Right lobe of liver (tissue), 4 donors: ENCODE measurements around the gene SPOP.

Source experiments
- POLR2A ChIP-seq: fragments of 450-650 bp; IDR thresholded peaks from one replicate; pipeline ENCODE4 v1.6.1; 2017; ENCODE audit warnings: antibody characterized with exemption, mild to moderate bottlenecking
- TF ChIP-seq, protein P1 (sequence below), 4 donors: fragments of 200-600 bp in 3 of 4; fragments of 450-650 bp in 1 of 4; IDR thresholded peaks; one replicate each; pipeline versions ENCODE4 v1.5.1 to v1.8.0; 2016 to 2022; ENCODE audit warnings: antibody characterized with exemption in 4 of 4, mild to moderate bottlenecking in 2 of 4
- donor health status: DM: no; HTN: no; CAD: no.
- donor health status: DM: no; HTN: no; CAD: no.
- donor health status: DM: no; HTN: yes; CAD: no.

DNA sequence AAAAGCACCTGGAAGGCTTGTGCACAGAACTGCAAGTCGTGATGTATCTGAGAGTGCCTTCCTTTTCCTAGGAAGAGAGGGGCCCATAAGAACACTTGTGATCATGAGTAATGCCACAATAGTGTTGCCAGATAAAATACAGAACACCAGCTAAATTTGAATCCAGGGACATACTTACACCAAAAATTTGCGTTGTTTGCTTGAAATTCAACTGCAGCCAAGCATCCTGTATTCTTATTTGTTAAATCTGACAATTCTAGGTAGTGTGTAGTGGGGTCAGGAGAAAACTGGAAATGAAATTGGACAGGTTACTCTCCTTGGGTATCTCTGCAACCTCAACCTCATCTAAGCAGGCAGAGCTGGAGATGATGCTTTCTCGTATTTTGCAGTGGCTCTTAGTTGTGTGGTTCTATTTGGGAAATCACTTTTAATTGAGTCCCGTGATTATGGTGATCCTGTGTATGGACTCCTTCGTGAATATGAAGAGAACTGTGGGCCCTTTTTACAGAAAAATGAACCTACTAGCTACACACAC, 17.9 kb upstream of the SPOP start:
- TF ChIP-seq, protein P1, sequence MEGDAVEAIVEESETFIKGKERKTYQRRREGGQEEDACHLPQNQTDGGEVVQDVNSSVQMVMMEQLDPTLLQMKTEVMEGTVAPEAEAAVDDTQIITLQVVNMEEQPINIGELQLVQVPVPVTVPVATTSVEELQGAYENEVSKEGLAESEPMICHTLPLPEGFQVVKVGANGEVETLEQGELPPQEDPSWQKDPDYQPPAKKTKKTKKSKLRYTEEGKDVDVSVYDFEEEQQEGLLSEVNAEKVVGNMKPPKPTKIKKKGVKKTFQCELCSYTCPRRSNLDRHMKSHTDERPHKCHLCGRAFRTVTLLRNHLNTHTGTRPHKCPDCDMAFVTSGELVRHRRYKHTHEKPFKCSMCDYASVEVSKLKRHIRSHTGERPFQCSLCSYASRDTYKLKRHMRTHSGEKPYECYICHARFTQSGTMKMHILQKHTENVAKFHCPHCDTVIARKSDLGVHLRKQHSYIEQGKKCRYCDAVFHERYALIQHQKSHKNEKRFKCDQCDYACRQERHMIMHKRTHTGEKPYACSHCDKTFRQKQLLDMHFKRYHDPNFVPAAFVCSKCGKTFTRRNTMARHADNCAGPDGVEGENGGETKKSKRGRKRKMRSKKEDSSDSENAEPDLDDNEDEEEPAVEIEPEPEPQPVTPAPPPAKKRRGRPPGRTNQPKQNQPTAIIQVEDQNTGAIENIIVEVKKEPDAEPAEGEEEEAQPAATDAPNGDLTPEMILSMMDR (IDR thresholded peaks at IDR 0.05): no peak
- no peak for TF ChIP-seq POLR2A
